Esophagus squamous epithelium (tissue), 4 donors: ENCODE data around the gene HSD3B1.

Experiments
- CTCF ChIP-seq, 6 experiments: fragments of 450-650 bp in 4 of 6; fragments of 200-600 bp in 2 of 6; sonication (generic) in 2 of 6; IDR thresholded peaks; one replicate each; pipeline ENCODE4 v1.5.1; 2016 to 2019; ENCODE audit warnings: antibody characterized with exemption in 6 of 6, mild to moderate bottlenecking in 4 of 6, moderate library complexity in 4 of 6
- POLR2A ChIP-seq, 4 donors: fragments of 450-650 bp; IDR thresholded peaks; one replicate each; pipeline ENCODE4 v1.6.1; 2017; ENCODE audit warnings: antibody characterized with exemption in 4 of 4, mild to moderate bottlenecking in 4 of 4, moderate library complexity in 3 of 4

DNA sequence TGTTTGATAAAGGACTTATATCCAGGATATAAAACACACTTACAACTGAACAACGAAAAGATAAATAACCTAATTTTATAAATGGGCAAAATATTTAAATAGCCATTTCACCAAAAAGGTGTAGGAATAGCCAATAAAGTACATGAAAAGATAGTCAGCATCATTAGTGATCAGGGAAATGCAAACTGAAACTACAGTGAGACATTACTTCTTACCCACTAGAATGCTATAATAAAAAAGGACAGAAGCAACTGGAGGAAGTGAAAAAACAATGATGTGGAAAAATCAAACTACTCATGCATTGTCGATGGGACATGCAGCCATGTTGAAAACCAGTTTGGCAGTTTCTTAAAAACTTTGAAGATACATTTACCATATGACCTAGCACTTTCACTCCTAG, 43.4 kb upstream of the HSD3B1 start:
- TF ChIP-seq CTCF (IDR thresholded peaks at IDR 0.05) (no peak), POLR2A (IDR thresholded peaks at IDR 0.05) (no peak)
